ENCODE results near the gene ANKEF1.

The ANKEF1 gene

GRCh38 chr20:10065154-10065833 lies 30.5 kb downstream of the ANKEF1 start:
- no peaks in the 10 kb centered on the region for H3K79me2 ChIP-seq (ENCODE audit: control insufficient read depth, low read length)
- no peaks in the 10 kb centered on the region for H4K20me1 ChIP-seq (ENCODE audit: control insufficient read depth, insufficient read depth, low read depth, low read length)
- H3K4me1 ChIP-seq (ENCODE audit: control insufficient read depth, low read length) = peaks cover 17% of the 10 kb centered on the region

GRCh38 chr20:10067321-10067720 lies 32.5 kb downstream of the ANKEF1 start:
- Histone ChIP-seq H3K27me3 (ENCODE audit: control insufficient read depth, low read length) (peaks cover 13% of the 10 kb centered on the region; the same call in 1 of the 2 replicates), H3K4me3 (ENCODE audit: low read length) (no peak overlapping the region), H3K9me3 (ENCODE audit: control insufficient read depth, insufficient read depth, low read length) (no peaks in the 10 kb centered on the region), H3F3A (ENCODE audit: control insufficient read depth, insufficient read depth) (no peaks in the 10 kb centered on the region), H3K4me2 (ENCODE audit: low read length) (no peak overlapping the region), H4K20me1 (ENCODE audit: control insufficient read depth, insufficient read depth, low read depth, low read length) (no peaks in the 10 kb centered on the region), H3K27ac (ENCODE audit: low read depth, low read length) (no peak overlapping the region), H3K4me1 (ENCODE audit: control insufficient read depth, low read length) (no peaks in the 10 kb centered on the region), H3K79me2 (ENCODE audit: control insufficient read depth, low read length) (no peaks in the 10 kb centered on the region), H3K36me3 (ENCODE audit: control insufficient read depth, low read length) (no peaks in the 10 kb centered on the region), H3K9me2 (replicated peaks; ENCODE audit: control insufficient read depth, low read length) (no peaks in the 10 kb centered on the region)
- TF ChIP-seq EZH2phosphoT487 (IDR thresholded peaks at IDR 0.05; ENCODE audit: borderline replicate concordance, low read length) (no peak), CTCF (IDR thresholded peaks at IDR 0.05; ENCODE audit: low read depth, low read length, poor library complexity, severe bottlenecking) (no peak)

More at GRCh38 chr20:10065154-10065833, 30.5 kb downstream of the ANKEF1 start:
- no peak overlapping the region for H3K27ac ChIP-seq (ENCODE audit: low read depth, low read length)
- no peaks in the 10 kb centered on the region for H3K9me2 ChIP-seq (replicated peaks; ENCODE audit: control insufficient read depth, low read length)
- H3K27me3 ChIP-seq (ENCODE audit: control insufficient read depth, low read length) = peaks cover 25% of the 10 kb centered on the region
- no peak overlapping the region for H3K4me3 ChIP-seq (ENCODE audit: low read length)
- no peaks in the 10 kb centered on the region for H3F3A ChIP-seq (ENCODE audit: control insufficient read depth, insufficient read depth)
- H3K4me2 ChIP-seq (ENCODE audit: low read length) = no peak overlapping the region
- H3K9me3 ChIP-seq (ENCODE audit: control insufficient read depth, insufficient read depth, low read length) = no peaks in the 10 kb centered on the region
- no peaks in the 10 kb centered on the region for H3K36me3 ChIP-seq (ENCODE audit: control insufficient read depth, low read length)
- TF ChIP-seq EZH2phosphoT487 (IDR thresholded peaks at IDR 0.05; ENCODE audit: borderline replicate concordance, low read length) = no peak
- TF ChIP-seq CTCF (IDR thresholded peaks at IDR 0.05; ENCODE audit: low read depth, low read length, poor library complexity, severe bottlenecking) = no peak

- no peak for TF ChIP-seq CTCF (IDR thresholded peaks at IDR 0.05; ENCODE audit: low read depth, low read length, poor library complexity, severe bottlenecking)
- H3K27ac ChIP-seq (ENCODE audit: low read depth, low read length) = no peak overlapping the region
- H4K20me1 ChIP-seq (ENCODE audit: control insufficient read depth, insufficient read depth, low read depth, low read length) = no peaks in the 10 kb centered on the region
- no peaks in the 10 kb centered on the region for H3K27me3 ChIP-seq (ENCODE audit: control insufficient read depth, low read length)
- H3K4me3 ChIP-seq (ENCODE audit: low read length) = no peak overlapping the region
- no peaks in the 10 kb centered on the region for H3K9me3 ChIP-seq (ENCODE audit: control insufficient read depth, insufficient read depth, low read length)
- H3K4me1 ChIP-seq (ENCODE audit: control insufficient read depth, low read length) = peaks cover 14% of the 10 kb centered on the region
- peak overlapping the region; percentile 30 for H3K4me2 ChIP-seq (ENCODE audit: low read length)
- no peaks in the 10 kb centered on the region for H3K9me2 ChIP-seq (replicated peaks; ENCODE audit: control insufficient read depth, low read length)
- no peaks in the 10 kb centered on the region for H3F3A ChIP-seq (ENCODE audit: control insufficient read depth, insufficient read depth)
- H3K79me2 ChIP-seq (ENCODE audit: control insufficient read depth, low read length) = no peaks in the 10 kb centered on the region
- no peaks in the 10 kb centered on the region for H3K36me3 ChIP-seq (ENCODE audit: control insufficient read depth, low read length)
Measured at GRCh38 chr20:10074513-10074912, 39.7 kb downstream of the ANKEF1 start.
